HCT116 (cell line): ENCODE data around the gene RPS6KA2.

Experiments used
- CEBPB ChIP-seq: IDR thresholded peaks from 2 replicates; pipeline ENCODE4 v1.6.1; 2012; ENCODE audit warnings: low read depth
- CTCF ChIP-seq, 3 experiments: fragments of 200-600 bp in 1 of 3; sonication (generic) in 1 of 3; IDR thresholded peaks in 2 of 3; conservative IDR thresholded peaks in 1 of 3; 2 replicates each; pipeline ENCODE4 v1.5.1; 2012 to 2017; ENCODE audit warnings: low read depth in 2 of 3, low read length in 2 of 3, antibody characterized with exemption in 1 of 3, borderline replicate concordance in 1 of 3, control low read depth in 1 of 3, mild to moderate bottlenecking in 1 of 3, mixed read lengths in 1 of 3, mixed run types in 1 of 3, moderate library complexity in 1 of 3; ENCODE audit not compliant: insufficient read depth in 1 of 3
- EGR1 ChIP-seq: IDR thresholded peaks from 2 replicates; pipeline ENCODE4 v1.6.1; 2012; ENCODE audit warnings: low read depth
- EZH2 ChIP-seq: fragments of 200-600 bp; sonication (generic); IDR thresholded peaks from 2 replicates; pipeline ENCODE4 v1.6.1; 2017; ENCODE audit warnings: antibody characterized with exemption, mixed run types
- EZH2phosphoT487 ChIP-seq: fragments of 200-600 bp; IDR thresholded peaks from 2 replicates; pipeline ENCODE4 v1.6.1; 2018; ENCODE audit warnings: antibody characterized with exemption, borderline replicate concordance
- FOSL1 ChIP-seq: IDR thresholded peaks from 2 replicates; pipeline ENCODE4 v1.6.1; 2012; ENCODE audit warnings: low read depth
- POLR2A ChIP-seq: IDR thresholded peaks from 2 replicates; pipeline ENCODE4 v1.7.0; 2011; ENCODE audit warnings: borderline replicate concordance; ENCODE audit not compliant: insufficient read depth, insufficient read length; ENCODE audit errors: extremely low read depth
- POLR2AphosphoS5 ChIP-seq: IDR thresholded peaks from 2 replicates; pipeline ENCODE4 v1.6.1; 2011; ENCODE audit warnings: mild to moderate bottlenecking, low read depth, low read length, moderate library complexity
- REST ChIP-seq: IDR thresholded peaks from 2 replicates; pipeline ENCODE4 v1.6.1; 2012; ENCODE audit warnings: low read depth
- SRF ChIP-seq: IDR thresholded peaks from 2 replicates; pipeline ENCODE4 v1.6.1; 2012; ENCODE audit warnings: low read depth
- TCF7L2 ChIP-seq: IDR thresholded peaks from 2 replicates; pipeline ENCODE4 v1.7.0; 2011; ENCODE audit warnings: borderline replicate concordance, inconsistent platforms; ENCODE audit not compliant: insufficient read depth, insufficient read length; ENCODE audit errors: extremely low read depth
- ZBTB33 ChIP-seq: IDR thresholded peaks from 2 replicates; pipeline ENCODE4 v1.6.1; 2011; ENCODE audit warnings: mild to moderate bottlenecking, low read length, moderate library complexity; ENCODE audit not compliant: insufficient replicate concordance; ENCODE audit errors: extremely low read depth
- TF ChIP-seq, protein P1 (sequence below): IDR thresholded peaks from 2 replicates; pipeline ENCODE4 v1.6.1; 2012

DNA sequence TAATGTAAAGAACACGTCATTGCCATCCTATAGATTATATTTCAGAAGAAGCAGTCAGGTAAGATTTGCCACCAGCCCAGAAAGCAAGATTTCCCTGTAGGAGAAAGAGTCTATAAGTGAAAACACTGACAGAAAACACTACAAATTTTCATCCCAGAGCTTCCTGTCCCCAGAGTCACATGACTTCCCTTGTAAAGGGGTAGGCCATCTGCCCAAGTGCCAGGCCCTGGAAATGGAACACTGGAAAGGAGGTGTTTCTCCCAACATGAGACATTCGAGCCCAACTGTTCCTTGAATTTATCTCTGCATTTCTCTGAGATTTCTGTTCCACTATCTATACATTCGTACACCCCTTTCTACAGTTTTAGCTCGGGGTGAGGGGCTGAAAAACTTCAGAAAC, 87.5 kb downstream of the RPS6KA2 start:
- no peak for TF ChIP-seq POLR2A
- no peak for TF ChIP-seq CTCF (IDR thresholded peaks at IDR 0.05 in 2 of 3, conservative IDR thresholded peaks at IDR 0.05 in 1 of 3; ENCODE audit: borderline replicate concordance in 1 of 3, insufficient read depth in 1 of 3, low read depth in 2 of 3, low read length in 2 of 3)
- no peak for TF ChIP-seq EZH2phosphoT487
- TF ChIP-seq EZH2: no peak
- no peak for TF ChIP-seq SRF
- TF ChIP-seq FOSL1: no peak
- TF ChIP-seq POLR2AphosphoS5: no peak
- no peak for TF ChIP-seq CEBPB
- TF ChIP-seq TCF7L2: no peak
- no peak for TF ChIP-seq EGR1
- TF ChIP-seq REST: no peak
- TF ChIP-seq ZBTB33: no peak
- TF ChIP-seq, protein P1, sequence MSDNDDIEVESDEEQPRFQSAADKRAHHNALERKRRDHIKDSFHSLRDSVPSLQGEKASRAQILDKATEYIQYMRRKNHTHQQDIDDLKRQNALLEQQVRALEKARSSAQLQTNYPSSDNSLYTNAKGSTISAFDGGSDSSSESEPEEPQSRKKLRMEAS: no peak
